IPS-NIHi11 (cell line): Measurements from ENCODE around the gene STX16.
A peak's percentile ranks its signal among the peaks of the same experiment; 100 is the strongest.

Experiments used
- DNase-seq: peaks from one replicate; pipeline ENCODE4 v3.0.0; 2012; ENCODE audit warnings: mixed read lengths, low spot score

The STX16 gene

GRCh38 chr20:58650776-58651558 lies at the start of gene STX16:
Gene STX16 (plus strand): TSS chr20:58651283. CDS start chr20:58652007, 724 bp downstream.
- peak; percentile 97 for DNase-seq

GRCh38 chr20:58602124-58602523 lies 49.0 kb upstream of the STX16 start:
- DNase-seq, result no peak

DNA sequence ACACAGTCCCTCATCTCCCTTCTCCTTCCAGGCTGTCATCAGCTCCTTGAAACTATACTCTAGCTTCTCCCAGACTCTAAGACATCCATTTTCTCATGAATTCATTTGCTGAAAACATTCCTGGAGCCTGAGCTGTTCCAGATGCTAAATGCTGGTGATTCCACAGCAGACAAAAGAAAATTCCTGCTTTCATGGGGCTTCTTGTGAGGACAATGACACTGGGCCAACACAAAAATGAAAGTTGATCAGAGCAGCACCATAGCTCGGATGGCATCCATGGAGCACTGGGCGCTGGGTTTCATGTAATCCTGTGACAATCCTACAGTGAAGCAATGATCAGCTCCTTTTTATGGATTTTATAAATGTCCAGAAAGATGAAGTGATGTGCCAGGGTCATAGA lies 47.4 kb upstream of the STX16 start:
- no peak for DNase-seq

GRCh38 chr20:58604128-58604881 lies 46.8 kb upstream of the STX16 start:
- no peak for DNase-seq

GRCh38 chr20:58605292-58606065 lies 45.6 kb upstream of the STX16 start:
- no peak for DNase-seq

- DNase-seq, result no peak
Observed at GRCh38 chr20:58606184-58606583, 44.9 kb upstream of the STX16 start.

DNA sequence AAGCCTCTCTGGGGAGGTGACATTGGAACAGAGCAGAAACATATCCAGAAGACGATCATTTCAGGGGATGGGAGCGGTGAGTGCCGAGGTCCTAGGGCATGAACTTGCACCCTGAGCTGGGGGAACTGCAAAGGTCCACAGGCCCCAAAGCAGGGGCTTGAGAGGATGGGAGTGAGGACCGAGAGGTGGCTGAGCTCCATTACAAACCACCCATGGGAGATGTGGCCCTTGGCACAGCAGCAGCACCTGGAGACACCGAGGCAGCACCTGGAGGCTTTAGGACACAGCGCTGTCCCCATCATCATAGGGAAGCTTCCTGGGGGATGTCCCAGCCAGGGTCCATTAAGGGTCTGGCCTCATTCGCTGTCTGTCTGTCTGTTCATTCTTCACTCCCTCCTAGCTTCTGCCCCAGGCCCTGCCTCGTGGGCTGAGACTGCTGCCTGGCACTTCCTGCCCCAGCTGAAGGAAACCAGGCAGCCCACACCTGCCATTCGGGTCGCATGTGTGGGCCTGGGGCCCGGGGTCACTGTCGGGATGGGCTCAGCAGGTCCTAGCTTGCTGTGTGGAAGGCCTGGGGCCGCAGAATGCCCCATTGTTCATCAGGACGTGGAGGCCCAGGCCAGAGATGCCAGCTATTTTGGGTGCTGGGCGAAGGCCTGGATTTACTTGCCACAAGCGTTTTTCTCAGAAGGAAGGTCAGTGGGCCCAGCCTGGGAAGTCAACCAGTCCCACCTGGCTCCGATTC lies 42.8 kb upstream of the STX16 start:
- no peak for DNase-seq

DNA sequence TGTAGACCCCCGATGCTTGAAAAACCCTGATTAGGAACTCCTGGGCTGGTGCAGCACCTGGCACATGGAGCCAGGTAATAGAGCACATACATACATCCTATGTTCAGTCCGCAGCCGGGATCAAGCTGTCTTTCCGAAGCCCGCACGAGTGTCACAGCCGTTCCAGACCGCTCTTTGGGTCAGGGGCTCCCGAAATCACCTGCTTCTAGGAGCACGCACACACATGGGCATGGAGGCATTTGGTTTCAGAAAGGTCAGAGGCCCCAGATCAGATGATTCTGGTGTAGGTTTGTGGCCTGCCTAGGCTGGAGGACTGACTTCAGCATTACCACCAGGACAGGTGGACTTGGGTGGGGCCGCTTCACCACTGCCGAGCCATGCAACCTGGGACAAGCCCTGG lies 42.1 kb upstream of the STX16 start:
- DNase-seq, result no peak

GRCh38 chr20:58610071-58610800 lies 40.8 kb upstream of the STX16 start:
- no peak for DNase-seq

DNA sequence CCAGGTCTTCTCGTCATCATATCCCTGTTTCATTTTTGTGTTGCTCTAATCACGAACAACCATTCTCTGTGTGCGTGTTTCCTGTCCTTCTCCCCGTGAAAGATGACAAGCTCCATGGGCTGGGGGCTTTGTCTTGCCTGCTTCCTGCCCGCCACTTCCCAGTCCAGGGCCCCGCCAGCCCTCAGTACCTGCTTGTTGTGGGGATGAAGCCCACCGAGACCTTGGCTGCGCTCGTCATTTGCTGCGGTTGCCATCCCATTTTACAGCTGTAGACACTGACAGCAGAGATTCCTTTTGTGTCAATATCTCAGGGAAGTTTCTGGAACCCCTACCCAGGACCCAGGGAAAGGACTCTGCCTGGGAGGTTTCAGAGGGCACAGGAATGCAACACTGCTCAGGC lies 40.3 kb upstream of the STX16 start:
- DNase-seq, result no peak

- DNase-seq, result no peak
Observed at GRCh38 chr20:58611236-58612030, 39.6 kb upstream of the STX16 start.

- no peak for DNase-seq
Observed at GRCh38 chr20:58612121-58612691, 38.9 kb upstream of the STX16 start.

DNA sequence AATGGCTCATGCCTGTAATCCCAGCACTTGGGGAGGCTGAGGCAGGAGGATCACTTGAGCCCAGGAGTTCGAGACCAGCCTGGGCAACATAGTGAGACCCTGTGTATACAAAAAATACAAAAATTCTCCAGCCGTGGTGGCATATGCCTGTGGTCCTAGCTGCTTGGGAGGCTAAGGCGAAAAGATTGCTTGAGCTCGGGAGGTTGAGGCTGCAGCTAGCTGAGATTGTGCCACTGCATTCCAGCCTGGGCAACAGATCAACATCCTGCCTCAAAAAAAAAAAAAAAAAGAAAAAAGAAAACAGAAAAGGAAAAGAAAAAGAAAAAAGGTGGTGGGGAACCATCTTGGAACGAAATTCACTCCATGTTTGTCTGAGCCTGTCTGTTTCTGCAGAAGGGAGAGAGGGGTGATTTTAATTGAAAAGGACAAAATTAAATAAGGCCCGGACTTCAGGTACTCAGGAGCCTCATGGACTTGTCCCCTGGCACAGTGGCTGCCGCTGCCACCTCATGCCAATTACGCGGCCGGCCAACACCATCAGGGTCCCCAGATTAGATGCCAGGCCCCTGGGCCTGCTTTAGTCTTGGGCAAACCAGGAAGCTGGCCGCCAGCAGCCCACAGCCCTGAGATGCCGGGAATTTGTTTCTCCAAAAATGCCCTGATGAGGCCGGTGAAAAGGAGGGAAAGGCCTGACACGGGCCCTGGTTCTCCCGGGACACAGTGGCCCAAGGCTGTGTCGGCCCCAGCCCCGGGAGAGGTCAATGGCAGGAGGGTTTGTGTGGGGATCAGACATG lies 37.8 kb upstream of the STX16 start:
- DNase-seq, result no peak

DNA sequence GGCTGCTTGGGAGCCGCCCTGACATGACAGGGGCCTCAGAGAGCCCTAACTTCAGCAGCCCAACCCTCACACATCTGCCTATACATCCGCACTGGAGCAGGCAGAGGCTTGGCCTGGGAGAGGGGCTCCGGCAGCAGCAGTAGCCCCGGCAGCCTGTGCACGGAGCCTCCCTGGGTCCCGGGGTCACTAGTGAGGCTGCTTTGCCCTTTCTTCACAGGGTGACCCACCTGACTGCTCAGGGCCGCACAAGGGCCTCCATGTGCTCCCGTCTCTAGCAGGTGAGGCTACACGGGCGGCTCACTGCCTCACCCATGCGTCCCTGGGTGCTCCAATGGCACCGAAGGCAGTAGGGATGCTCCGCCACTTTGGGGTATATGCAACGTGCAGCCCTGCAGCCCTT lies 36.7 kb upstream of the STX16 start:
- no peak for DNase-seq

DNA sequence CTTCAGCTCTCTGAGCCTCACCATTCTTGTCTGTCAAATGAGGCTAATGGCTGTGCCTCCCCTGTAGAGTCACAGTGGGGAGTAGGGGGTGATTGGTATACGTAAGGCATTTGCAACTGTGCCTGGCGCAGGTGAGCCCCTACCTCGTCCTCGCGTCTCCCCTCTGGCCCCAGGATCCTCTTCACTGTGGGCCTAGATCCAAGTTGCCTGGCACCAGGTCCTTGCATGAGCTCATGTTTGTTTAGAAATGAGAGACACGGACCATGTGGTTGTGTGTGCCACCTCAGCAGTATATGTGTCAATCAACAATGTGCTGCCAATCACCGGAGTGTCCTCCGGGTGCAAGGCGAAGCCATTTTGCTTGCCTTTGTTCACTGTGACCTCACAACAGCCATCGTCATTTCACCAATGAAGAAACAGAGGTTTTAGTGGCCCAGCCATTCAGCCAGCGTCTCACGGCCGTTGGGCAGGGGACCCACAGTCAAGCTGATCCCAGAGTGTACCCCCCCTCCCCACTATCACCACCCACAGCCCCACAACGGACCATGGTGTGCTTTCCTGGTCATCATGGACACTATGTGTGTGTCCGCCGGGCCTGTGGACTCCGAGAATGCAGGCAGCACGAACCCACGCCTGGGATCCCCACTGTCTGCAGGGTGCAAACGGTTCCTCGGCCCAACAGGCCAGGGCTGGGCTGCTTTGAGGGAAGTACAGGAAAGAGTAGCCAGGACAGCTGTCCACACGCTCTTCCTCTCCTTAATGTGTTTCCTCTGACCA lies 35.9 kb upstream of the STX16 start:
- no peak for DNase-seq

DNA sequence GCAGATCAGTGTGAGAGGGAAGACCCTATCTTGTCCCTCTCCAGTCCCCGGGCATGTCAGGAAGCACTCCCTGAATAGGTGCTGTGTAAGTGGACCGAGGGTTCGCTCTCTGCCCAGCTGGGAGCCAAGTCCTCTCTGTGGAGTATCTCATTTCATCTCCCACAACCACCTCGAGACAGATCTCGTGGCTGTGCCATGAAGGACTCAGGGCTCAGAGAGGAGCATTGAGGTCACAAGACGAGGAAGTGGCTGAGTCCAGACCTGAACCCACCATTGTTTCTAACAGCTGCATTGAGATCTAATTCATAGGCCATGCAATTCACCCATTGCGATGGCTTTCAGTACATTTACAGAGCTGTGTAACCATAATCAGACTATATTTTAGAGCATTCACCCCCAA lies 34.7 kb upstream of the STX16 start:
- DNase-seq, result no peak

GRCh38 chr20:58617158-58617557 lies 33.9 kb upstream of the STX16 start:
- DNase-seq, result no peak

DNA sequence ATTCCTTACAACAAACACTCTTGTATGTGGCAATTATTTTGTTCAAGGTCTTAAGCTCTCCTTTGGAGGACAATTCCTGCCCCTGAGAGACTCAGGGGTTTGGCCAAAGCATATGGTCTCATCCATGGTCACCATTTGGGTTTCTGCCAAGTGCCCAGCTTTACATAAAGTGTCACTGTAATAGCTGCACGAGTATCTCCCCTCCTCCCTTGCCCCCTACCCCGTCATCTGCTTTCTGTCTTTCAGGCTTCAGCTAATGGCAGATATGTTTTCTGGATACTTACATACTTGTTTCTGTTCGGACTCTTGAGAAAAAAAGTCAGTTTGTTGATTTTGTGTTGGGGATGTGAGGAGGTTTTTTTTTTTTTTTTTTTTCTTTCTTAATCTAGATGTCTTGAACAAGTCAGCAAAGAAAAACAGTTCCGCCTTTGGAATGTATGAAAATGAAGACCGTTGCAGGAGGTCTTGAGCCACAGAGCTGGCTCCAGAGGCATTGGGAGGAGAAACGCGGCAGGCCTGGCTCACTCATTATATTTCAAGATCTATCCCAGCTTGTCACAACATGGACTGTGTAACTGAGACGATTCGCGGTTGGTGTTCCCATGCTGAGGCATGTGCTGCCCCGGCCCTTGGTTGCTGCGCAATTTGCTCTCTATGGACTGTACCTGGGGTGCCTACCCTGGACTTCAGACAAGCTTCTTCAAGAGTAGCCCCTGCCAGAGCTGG lies 32.6 kb upstream of the STX16 start:
- DNase-seq, result no peak
